Femur (tissue), 1 donor: ENCODE results near the gene FAM153A.
"Not testable (repeated sequence)": the region's sequence is repeated elsewhere in the genome, so short reads cannot be mapped to it uniquely, and the experiment has no call there.

Source experiments
- DNase-seq: peaks from one replicate; pipeline ENCODE4 v3.0.0-alpha.2; 2017

FAM153A gene

GRCh38 chr5:177782792-177783633 is at the start of gene FAM153A:
FAM153A (minus strand) TSS chr5:177782899.
- not testable (repeated sequence) for DNase-seq

GRCh38 chr5:177832287-177832686 is 49.6 kb upstream of the FAM153A start:
- not testable (repeated sequence) for DNase-seq

GRCh38 chr5:177826073-177826472 is 43.4 kb upstream of the FAM153A start:
- not testable (repeated sequence) for DNase-seq

GRCh38 chr5:177824776-177825175 is 42.1 kb upstream of the FAM153A start:
- not testable (repeated sequence) for DNase-seq

GRCh38 chr5:177822489-177822888 is 39.8 kb upstream of the FAM153A start:
- not testable (repeated sequence) for DNase-seq

GRCh38 chr5:177819664-177820063 is 37.0 kb upstream of the FAM153A start:
- not testable (repeated sequence) for DNase-seq

- not testable (repeated sequence) for DNase-seq
Observed at GRCh38 chr5:177812814-177813425, 30.2 kb upstream of the FAM153A start.

GRCh38 chr5:177812160-177812743 is 29.6 kb upstream of the FAM153A start:
- not testable (repeated sequence) for DNase-seq

GRCh38 chr5:177809209-177809913 is 26.7 kb upstream of the FAM153A start:
- DNase-seq = not testable (repeated sequence)

GRCh38 chr5:177808420-177808819 is 25.7 kb upstream of the FAM153A start:
- DNase-seq = not testable (repeated sequence)

GRCh38 chr5:177807265-177807664 is 24.6 kb upstream of the FAM153A start:
- not testable (repeated sequence) for DNase-seq

GRCh38 chr5:177801427-177801826 is 18.7 kb upstream of the FAM153A start:
- not testable (repeated sequence) for DNase-seq

- not testable (repeated sequence) for DNase-seq
Observed at GRCh38 chr5:177798237-177798840, 15.6 kb upstream of the FAM153A start.

- not testable (repeated sequence) for DNase-seq
Observed at GRCh38 chr5:177793272-177793671, 10.6 kb upstream of the FAM153A start.

- not testable (repeated sequence) for DNase-seq
Observed at GRCh38 chr5:177791649-177792048, 8.9 kb upstream of the FAM153A start.

GRCh38 chr5:177782169-177782568 is 530 bp downstream of the FAM153A start:
- not testable (repeated sequence) for DNase-seq

GRCh38 chr5:177771206-177771605 is 11.5 kb downstream of the FAM153A start:
- not testable (repeated sequence) for DNase-seq

- DNase-seq = not testable (repeated sequence)
Observed at GRCh38 chr5:177770646-177771045, 12.1 kb downstream of the FAM153A start.

GRCh38 chr5:177763737-177764508 is 18.8 kb downstream of the FAM153A start:
- DNase-seq = peak; percentile 17

- DNase-seq = peak; percentile 15
Observed at GRCh38 chr5:177760954-177761353, 21.7 kb downstream of the FAM153A start.

GRCh38 chr5:177747354-177747753 is 35.3 kb downstream of the FAM153A start:
- not testable (repeated sequence) for DNase-seq

GRCh38 chr5:177724858-177725257 is 57.8 kb downstream of the FAM153A start:
- DNase-seq = not testable (repeated sequence)
